Activated gamma-delta T cell treated with anti-CD3 and anti-CD28 coated beads, Interleukin-2, amount 50 U/mL, for 16 hours (primary cell): ENCODE measurements around the gene S100A9.
"Not testable (repeated sequence)": the region's sequence is repeated elsewhere in the genome, so short reads cannot be mapped to it uniquely, and the experiment has no call there.

Experiments
- DNase-seq: peaks from one replicate; pipeline ENCODE4 v3.0.0-alpha.2; 2020; ENCODE audit warnings: low read depth

S100A9 gene

DNA sequence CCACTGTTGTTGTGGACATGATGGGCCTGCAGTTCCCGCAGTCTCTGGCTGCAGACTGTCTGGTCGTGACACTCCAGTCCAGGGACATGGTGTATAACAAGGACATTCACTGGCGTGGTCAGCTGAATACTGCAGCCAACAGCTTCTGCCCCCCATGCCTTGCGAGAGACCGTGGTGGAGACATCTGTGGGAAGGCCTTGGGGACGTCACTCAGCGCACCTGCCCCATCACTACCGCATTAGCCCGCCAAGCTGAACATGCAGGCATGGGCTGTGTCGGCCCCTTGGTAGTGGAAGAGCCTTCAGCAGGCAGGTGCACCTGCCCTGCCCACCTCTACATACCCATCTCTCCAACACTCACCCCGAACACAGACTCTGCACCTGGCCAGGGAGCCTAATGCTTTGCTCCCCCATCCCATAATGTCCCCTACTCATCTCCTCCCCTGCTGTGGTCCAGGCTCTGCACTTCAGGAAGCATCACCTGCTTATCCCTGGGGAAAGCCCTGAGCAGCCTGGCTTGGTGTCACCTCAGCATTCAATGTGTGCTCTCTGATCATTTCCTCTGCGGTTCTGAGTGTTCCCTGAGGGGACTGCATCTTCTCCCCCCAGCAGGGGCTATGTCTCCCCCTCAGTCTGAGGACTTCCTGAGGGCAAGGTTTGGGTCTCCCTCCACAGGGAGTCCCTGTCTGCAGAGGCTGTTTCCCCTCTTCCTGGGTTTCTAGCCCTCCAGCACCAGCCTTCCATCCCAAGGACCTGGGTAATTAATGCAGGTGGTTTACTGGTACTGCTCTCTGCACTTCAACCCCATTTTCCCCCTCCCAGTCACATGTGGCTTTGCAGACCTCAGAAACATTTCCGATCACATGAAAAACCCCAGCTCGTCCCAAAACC is 12.2 kb upstream of the S100A9 start:
- no peak for DNase-seq

DNA sequence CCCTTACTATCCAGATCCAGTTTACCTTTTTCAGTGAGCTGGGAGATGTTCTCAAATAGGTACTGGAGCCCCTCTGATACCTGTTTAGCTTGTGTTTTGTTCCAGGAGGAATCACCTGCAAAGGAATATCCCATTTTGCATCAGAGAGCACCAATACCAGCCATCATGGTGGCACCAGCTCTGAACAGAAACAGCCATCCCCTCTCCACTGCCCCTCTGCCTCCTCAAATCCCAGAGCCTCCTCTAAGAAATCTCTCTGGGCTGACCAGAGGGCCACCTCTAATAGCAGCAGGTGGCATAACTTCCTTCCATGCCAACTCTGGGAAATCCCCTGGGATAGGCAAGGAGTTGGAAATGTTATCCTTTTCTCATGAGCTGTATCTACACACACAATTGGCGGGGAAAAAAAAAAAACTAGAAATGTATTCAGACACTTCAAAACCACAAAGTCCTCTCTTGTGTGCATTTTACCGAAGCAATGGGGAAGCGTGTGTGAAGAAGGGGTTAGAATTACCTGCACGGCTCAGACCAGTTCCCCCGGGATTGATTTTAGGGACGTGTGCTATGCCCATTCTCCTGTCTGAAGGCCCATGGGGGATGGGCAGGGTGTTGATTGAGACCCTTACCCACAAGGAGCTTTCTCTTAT is 11.5 kb upstream of the S100A9 start:
- DNase-seq, result no peak

DNA sequence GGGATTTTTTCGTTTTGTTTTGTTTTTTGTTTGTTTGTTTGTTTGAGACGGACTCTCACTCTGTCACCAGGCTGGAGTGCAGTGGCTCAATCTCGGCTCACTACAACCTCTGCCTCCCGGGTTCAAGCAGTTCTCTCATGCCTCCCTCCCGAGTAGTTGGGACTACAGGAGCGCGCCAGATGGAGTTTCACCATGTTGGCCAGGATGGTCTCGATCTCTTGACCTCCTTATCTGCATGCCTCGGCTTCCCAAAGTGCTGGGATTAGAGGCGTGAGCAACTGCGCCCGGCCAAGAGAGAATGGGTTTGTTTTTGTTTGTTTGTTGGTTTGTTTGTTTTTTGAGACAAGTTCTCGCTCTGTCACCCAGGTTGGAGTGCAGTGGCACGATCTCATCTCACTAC is 10.6 kb upstream of the S100A9 start:
- DNase-seq, result not testable (repeated sequence)

DNA sequence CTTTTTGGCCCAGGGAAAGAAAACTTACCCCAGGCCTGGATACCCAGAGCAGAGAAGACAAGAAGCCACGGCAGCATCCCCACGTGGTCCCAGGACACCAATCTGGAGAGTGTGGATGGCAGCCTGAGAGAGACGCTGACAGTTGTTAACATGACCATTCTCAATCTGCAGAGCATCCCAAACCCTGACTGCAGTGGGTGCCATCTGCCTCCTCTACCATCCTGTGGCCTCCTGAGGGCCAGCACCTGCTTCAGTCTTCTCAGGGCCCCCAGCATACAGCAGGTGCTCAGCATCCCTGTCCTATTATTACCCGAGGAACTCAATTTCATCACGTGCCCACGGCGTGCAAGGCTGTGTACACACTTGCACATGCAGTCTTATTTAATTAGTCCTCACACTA is 9.8 kb upstream of the S100A9 start:
- no peak for DNase-seq

DNA sequence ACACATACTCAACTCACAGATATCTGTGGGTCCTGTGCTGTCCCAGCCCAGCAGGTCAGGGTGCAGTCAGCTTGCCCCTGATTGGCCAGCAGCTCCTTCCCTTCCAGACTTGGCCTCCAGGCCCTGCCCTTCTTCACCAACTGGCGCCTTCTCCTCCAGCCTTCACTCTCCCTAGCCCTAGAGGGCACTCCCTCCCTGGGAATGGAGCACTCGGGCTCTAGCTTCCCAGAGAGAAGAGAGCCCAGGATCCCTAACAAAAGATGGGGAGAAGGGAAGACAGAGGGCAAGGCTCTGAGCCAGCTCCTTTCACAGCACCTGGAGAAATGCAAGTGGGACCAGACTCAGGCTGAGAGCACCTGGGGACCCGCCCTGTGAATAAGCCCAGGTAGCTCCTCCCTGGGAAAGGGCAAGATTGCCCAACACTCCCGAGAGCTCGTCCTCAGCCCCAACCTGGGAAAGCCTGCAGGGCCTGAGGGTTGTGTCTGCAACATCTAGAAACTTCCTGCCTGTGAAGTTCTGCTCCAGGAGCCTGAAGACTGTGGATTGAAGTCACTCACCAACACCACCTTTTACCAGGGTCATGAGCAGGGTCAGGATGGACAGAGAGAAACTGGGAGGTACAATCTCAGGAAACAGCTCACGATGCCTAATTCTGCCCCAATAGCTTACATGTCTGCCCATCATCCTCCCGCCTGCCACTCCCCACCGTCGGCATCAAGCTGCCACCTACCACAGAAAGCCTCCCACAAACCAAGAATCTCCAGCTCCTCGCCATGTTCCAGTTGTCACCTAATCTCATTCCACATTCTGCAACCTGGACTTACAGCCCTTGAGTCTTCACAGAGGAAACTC is 8.9 kb upstream of the S100A9 start, which contains the start of gene PGLYRP4:
Gene PGLYRP4, minus strand, starts transcription at position 331 of the 852 bp plus-strand sequence. CDS start 909 bp downstream, outside the sequence.
- no peak for DNase-seq

DNA sequence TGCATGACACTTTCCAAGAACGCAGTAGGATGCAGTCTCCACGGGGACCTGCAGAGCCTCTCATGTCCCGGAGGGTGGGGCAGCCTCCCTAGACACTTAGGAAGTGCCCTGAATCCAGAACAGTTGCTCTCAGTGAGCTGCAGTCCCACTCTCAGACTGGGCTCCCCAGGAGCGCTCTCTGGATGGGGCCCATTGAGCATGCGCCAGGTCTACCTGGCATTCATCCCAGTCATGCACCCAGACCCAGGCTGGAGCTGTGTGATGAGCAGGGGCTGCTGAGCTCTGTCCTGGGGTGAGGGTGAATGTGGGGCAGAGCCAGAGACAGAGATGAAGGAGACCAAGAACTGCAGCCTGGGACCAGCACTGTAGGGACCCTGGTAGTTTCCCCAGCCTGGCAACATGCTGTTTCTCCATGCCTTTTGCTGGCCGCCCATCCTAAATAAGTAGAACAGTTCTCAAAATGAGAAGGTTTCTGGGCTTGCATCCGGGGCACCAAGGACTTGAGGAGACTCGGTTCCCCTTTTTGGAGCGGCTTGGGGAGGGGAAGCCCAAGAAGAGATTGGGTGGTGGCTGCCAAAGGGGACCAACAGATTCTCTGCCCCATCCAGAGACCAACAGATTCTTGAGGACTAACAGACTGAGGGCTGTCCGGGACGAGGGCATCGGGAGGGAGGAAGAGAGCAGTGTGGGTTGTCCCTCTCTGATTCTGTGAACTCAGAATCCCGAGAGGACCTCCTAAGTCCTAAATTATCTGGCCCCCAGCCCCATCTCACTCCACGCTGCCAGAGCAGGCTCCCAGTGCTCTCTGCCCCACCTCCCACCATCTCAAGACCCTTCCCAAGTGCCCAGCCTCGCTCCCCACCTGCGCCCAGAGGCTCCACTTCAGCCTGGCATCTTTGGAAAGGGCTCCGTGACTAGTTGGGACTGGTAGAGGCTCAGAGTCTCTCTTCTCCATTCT is 8.0 kb upstream of the S100A9 start:
- DNase-seq, result no peak

DNA sequence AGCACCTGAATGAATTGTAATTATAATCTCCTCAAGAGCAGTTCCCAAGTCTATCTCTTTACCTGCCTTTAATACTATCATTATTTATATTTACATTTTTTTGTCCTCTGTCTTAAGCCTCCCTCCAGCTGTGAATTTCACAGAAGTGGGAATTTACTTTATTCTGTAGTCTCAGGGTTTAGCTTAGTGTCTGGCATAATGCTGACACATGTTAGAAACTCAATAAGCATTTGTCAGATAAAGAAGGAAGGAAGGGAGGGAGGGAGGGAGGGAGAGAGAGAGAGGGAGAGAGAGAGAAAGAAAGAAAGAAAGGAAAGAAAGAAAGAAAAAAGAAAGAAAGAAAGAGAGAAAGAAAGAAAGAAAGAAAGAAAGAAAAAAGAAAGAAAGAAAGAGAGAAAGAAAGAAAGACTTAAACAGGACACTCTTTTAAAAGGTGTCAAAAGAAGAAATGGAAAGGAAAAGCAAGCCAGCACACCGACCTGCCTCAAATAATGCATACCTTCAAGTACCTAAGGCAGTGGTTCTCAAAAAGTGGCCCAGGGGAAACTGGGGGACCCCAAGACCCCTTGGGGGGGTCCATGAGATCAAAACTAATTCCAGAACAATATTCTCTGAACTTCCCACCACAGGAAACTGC is 7.2 kb upstream of the S100A9 start:
- DNase-seq, result no peak

DNA sequence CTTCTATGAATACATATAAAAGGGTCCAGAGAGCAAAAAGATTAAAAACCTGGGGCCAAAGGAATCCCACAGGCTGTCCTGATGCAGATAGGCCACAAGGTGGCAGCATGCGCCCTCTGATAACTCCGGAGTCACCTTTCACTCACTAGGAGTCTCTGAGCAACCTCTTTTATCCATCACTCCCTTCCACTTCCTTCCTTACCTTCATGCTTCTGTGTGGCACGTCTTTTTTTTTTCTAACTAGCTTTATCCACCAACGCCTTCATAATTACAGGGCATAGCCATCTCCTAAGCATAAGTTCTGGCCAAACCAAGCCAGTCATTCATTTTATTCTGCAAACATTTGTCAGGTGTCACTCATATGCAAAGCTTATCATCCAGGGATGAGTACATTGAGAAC is 5.1 kb upstream of the S100A9 start:
- peak; percentile 32 for DNase-seq

DNA sequence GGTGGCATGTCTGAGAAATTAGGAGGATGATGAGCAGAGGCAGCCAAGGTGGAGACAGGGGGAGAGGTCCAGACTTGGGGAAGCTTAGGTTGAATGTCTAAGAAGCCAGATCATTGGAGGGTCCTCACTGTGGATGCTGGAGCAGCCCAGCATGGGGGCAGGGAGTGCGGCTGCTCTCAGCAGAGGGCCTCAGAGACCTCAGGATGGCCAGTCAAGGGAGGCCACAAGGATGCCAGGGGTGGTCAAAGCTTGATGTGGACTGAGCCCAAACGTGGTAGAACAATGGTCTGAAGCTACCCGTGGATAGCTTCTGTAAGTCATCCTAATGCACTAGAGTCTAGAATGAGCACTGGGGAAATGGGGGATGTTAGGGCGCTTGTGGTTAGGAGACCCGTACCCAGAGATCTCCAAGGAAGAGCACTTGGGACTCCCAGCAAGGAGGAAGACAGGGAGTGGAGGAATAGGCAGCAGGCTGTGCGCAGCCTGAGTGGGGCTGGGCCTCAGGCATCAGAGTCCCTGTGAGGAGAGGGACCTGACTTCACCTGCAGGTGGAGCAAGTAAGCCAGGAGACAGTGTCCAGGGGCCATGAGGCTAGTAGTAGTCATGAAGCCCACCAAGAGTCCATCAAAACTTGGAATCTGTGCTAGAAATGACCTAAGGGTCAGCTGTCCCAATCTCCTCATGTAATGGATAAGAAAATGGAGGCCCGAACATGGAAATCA is 4.3 kb upstream of the S100A9 start:
- DNase-seq, result no peak

DNA sequence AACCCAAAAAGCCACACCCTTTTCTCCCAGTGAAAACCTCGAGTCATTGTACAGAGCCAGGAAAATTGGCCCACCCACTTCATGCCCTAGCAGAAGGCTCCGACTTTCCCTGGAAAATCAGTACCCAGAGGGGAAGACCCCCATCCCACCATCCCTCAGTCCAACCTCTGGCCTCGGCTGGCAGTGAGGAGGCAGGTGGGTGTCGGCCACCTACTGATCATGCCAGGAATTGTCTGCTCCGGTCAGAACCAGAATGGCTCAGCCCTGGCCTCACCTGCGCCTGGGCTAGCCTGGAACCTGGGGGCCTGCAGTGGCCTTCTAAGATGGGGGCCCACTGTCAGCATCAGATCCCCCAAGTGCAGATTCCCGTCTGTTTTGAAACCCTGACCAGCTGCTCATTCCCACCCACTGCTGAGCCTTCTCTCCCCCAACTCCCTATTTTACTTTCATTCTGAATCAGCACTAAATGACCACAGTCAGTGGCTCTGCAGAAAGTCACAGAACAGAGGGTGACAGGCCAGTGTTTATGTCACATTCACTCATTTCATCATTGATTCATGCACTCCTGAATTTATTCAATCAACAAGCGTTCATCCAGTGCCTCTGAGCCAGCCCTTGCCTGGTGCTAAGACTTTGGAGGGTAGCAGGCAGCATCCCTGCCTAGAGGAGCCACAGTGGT is 3.0 kb upstream of the S100A9 start:
- DNase-seq, result no peak

DNA sequence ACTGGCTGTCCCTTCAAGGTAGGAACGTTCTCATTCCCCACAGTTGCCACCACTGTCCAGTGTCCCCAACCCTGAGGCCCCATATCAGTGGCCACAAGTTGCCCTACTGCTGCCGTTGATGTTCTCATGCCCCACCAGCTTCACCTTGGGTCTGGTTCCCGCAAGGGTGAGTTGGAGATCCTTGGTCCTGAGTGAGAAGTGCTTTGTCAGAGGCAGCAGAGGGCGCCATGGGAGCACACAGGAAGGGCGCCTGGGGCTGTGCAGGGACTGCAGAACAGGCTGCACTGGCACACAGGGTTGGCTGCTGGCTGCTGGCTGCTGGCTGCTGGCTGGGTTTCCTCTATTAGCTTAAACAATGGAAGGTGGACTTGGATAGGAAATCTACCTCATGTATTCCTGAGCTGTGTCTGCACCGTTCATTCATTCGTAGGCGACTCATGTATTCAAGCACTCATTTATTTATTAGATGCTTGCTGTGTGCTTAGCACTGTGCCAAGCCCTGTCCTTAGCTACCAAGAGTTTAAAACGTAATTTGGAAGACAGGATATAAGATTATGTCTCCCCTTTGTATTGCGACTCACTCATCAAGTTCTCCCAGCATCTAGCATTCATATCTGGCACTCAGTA is 2.1 kb upstream of the S100A9 start:
- no peak for DNase-seq

DNA sequence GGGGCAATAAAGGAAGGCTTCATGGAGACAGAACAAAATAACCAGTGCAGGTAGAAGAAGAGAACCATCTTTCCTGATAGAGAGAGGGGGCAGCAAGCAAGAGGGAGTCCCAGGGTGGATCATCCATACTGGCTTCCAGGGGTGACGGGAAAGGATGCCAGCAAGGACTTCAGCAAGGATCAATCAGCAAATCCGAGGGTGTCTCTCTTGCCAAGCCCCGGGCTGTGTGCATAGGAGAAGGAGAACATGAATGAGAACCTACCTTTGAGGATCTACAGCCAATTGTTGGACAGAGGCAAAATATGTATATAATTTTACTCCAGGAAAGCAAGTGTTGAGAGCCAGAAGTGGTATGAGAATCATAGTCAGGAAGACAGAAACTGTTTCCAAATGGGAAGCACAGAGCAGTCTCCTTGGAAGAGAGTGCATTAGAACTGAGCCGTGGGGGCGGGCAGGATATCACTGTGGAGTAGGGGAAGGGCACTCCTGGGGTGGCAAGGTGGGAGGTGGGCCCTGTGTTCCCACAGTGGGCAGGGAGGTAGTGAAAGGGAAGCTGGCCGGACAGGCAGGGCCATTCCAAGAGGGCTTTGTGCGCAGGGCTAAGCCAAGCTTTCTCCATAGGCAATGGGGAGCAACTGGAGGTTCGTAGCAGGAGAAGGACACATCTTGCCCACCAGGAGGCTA is 1.1 kb upstream of the S100A9 start:
- DNase-seq, result no peak

DNA sequence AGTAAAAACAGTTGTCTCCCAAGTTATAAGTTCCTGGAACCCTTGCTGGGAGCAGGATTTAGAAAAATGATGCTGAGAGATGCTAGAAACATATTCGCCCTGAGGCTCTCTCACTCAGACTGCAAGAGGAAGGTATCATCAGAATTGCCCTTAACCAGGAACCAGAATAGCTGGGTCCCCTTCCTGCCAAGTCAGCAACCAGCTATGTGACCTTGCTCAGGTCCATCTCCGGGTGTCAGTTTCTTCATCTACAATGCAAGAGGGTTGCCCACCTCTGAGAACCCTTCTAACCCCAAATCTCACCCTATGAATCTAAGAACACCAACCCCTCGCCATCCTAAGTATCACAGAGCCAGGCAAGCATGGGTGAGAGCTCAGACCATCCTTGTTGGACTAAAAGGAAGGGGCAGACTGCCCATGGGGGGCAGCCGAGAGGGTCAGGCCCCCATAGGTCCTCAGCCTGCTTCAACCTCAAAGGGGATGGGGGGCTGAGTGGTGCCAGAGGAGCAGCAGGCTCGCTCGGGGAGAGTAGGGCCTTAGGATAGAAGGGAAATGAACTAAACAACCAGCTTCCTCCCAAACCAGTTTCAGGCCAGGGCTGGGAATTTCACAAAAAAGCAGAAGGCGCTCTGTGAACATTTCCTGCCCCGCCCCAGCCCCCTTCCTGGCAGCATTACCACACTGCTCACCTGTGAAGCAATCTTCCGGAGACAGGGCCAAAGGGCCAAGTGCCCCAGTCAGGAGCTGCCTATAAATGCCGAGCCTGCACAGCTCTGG is 390 bp upstream of the S100A9 start:
- no peak for DNase-seq

DNA sequence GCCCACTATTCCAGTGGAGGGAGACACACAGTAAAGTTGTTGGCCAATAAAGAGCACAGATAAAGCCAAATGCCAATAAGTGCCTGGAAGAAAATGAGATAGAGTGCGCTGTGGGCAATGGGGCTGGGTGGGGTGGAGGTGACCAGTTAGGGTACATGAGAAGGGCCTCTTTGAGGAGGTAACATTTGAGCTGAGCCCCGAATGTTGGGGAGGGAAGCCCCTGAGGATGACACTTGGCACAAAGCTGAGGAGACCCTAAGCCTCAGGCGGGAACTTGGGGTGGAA is 979 bp downstream of the S100A9 start:
- no peak for DNase-seq

DNA sequence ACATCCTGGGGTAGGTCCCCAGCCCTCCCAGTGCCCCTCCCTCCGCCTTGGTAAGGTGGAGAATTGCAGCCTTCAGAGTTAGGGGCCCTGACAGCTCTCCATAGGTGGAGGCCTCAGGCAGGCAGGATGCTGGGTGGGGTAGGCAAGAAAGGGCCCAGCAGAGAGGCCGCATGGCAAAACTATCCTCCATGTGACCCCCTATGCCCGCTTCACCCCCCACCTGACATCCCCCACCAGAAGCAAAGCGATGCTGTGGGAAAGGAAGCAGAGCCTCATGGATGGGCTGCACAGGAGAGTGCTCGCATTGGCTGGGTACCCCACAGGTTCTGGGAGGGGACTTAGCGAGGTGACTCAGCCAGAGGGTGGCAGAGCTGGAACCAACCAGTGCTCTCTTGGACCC is 1.6 kb downstream of the S100A9 start:
- DNase-seq, result no peak

DNA sequence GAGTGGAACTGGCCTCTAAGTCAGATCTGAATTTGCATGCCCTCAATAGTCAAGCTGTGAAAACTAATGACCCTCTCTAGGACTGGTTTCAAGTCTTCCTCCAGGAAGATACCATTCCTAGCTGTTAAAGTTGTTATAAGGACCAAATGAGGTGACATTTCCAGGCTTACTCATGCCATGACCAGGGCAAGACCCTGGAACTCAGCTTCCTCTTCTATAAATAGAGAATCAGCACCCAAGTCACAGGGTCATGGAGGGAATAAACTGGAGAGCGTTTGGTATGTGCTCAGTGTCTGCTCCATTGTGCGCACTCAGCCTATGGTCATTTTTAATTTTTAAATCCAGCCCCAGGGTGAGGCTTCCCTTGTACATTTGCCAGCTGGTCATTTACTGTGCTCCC is 2.5 kb downstream of the S100A9 start:
- DNase-seq, result no peak

DNA sequence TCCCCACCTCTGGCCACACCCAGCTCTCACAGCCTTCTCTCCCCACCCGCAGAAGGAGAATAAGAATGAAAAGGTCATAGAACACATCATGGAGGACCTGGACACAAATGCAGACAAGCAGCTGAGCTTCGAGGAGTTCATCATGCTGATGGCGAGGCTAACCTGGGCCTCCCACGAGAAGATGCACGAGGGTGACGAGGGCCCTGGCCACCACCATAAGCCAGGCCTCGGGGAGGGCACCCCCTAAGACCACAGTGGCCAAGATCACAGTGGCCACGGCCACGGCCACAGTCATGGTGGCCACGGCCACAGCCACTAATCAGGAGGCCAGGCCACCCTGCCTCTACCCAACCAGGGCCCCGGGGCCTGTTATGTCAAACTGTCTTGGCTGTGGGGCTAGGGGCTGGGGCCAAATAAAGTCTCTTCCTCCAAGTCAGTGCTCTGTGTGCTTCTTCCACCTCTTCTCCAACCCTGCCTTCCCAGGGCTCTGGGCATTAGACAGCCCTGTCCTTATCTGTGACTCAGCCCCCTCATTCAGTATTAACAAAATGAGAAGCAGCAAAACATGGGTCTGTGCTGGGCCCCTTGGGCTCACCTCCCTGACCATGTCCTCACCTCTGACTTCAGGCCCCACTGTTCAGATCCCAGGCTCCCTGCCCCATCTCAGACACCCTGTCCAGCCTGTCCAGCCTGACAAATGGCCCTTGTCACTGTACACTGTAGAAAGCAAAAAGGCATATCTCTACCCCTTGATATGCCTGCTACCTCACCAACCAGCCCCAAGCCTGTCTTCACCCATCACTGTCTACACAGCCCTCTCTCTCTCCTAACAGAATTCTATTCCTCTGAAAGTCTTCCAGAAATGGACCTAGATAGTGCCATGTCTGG is 3.2 kb downstream of the S100A9 start:
- no peak for DNase-seq
